GM13976 (cell line): ENCODE data around the gene DOK5.

Experiments used
- DNase-seq: peaks from one replicate; pipeline ENCODE4 v3.0.0; 2012; ENCODE audit warnings: low spot score
- in situ Hi-C: fragments of 300-500 bp; cut with MboI; formaldehyde crosslinking; loops from one replicate; pipeline ENCODE4 v1.12.0; 2022; ENCODE audit warnings: low sequenced_read_pairs, mixed read lengths, inconsistent platforms; ENCODE audit not compliant: unreplicated experiment
- TF ChIP-seq, protein P1 (sequence below): IDR thresholded peaks from 2 replicates; pipeline ENCODE4 v1.5.1; 2012; ENCODE audit warnings: borderline replicate concordance, mild to moderate bottlenecking; ENCODE audit not compliant: insufficient read depth; ENCODE audit errors: extremely low read depth, missing control alignments, control extremely low read depth

Gene DOK5

DNA sequence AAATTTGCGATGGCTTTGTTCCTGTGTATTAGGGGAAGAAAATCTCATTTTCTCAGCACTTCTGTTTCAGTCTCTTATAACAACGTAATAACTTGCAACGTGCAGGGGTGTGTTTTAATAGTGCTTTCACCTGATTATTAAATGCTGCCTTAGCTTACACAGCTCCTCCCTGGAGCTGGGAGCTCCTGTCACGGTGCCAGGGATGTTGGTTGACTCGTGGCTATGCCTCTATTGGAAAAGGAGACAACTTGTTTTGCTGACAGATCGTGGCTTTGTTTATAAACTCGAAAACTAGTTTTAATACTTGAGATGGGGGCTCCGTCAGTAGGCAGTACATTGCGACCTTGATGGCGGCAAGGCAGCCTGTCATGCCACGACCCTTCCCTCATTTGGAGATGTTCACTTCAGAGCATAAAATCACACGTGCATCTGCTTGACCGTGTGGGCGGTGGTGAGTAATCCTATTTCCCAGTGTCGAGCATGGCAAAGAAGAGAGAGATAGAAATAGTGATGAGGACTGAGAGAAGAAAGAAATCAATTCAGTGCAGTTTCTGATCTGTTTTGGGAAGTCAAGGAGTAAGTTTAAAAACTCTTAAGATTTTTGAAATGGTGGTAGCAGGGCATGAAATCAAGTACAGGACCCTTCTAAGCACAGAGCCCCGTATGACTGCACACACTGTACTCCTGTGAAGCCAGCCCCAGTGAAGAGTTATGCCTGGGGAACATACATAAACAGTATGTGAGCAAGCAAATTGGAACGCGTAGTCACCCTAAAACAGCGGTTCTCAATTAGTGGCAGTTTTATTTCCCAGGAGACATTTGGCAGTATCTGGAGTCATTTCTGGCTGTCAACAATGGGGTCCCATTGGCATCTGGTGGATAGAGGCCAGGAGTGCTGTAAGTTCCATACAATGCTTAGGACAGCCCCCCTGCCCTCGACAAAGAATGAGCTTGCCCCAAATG, 147.2 kb downstream of the DOK5 start:
- DNase-seq = no peak
- in situ Hi-C loops = no loop called here
- TF ChIP-seq, protein P1, sequence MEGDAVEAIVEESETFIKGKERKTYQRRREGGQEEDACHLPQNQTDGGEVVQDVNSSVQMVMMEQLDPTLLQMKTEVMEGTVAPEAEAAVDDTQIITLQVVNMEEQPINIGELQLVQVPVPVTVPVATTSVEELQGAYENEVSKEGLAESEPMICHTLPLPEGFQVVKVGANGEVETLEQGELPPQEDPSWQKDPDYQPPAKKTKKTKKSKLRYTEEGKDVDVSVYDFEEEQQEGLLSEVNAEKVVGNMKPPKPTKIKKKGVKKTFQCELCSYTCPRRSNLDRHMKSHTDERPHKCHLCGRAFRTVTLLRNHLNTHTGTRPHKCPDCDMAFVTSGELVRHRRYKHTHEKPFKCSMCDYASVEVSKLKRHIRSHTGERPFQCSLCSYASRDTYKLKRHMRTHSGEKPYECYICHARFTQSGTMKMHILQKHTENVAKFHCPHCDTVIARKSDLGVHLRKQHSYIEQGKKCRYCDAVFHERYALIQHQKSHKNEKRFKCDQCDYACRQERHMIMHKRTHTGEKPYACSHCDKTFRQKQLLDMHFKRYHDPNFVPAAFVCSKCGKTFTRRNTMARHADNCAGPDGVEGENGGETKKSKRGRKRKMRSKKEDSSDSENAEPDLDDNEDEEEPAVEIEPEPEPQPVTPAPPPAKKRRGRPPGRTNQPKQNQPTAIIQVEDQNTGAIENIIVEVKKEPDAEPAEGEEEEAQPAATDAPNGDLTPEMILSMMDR = no peak

DNA sequence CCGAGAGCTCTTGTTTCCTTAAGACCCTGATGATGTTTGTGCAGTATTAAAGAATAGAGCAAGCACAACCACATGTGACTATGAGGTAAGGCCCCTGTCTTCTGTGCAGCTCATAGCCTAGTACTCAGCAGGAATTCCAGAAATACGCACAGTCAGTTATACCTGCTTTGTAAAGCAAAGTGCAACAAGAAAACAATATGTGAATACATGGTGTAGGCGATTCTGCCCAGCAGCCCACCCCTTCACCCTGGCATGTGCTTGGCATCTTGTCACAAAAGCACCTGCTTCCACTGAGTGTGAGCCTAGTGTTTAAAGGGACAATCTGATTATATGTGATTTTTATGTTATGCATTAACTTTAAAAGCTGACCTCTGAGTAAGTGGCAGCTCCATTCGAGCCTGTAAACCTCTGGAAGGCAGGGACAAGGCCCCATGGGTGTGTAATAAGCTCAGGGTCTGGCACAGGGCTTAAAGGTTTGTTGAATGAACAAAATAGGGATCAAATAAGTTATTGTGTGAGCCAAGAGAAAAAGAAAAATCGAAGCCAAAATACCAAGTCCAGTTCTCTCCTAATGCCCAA, 148.7 kb downstream of the DOK5 start:
- TF ChIP-seq, protein P1 = no peak
- in situ Hi-C loops = no loop called here
- no peak for DNase-seq

DNA sequence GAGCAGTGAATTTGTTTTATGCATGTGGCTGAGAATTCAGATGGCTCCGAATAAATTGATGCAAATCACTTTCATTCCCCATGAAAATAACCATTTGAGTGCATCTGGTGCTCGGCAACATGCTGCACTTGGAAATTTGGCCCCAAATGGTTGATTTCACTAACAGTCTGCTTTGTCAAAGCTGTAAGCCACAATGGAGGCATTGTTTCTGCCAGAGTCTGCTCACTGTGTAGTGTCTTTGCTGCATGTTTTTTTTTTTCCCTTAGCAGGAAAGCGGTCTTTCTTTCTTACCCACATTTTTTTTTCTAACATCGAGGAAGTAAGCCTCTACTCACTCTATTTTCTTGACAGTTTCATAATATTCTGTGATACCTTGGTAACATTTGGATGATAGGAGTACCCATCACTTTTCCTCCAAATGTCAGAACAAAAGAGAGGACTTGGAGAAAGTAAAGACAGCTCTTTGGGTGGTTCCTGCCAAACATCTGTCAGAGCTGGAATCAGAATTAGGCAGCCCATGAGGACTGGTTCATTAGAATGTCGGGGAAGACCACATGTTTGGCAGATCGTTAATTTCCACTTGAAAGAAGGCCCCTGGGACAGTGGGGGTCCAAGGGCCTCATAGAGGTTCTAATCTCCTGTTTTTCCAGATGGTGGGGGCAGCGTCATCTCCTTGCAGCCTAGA, 149.5 kb downstream of the DOK5 start:
- in situ Hi-C loops = loop anchor here (25.0 kb wide), 1 partner anchor 513 kb away; no protein-coding TSS in a partner anchor
- TF ChIP-seq, protein P1 = no peak
- DNase-seq = no peak

GRCh38 chr20:54625497-54625896, 150.1 kb downstream of the DOK5 start:
- in situ Hi-C loops = loop anchor here (25.0 kb wide), 1 partner anchor 513 kb away; no protein-coding TSS in a partner anchor

GRCh38 chr20:54626126-54626525, 150.7 kb downstream of the DOK5 start:
- in situ Hi-C loops = loop anchor here (25.0 kb wide), 1 partner anchor 514 kb away; no protein-coding TSS in a partner anchor
- DNase-seq = no peak

More at GRCh38 chr20:54625497-54625896, 150.1 kb downstream of the DOK5 start:
- TF ChIP-seq, protein P1 = no peak
- DNase-seq = no peak

More at GRCh38 chr20:54626126-54626525, 150.7 kb downstream of the DOK5 start:
- TF ChIP-seq, protein P1 = no peak
